HFF-Myc (cell line): ENCODE data around the gene AIFM2.

Source experiments
- DNase-seq: peaks from one replicate; pipeline ENCODE4 v3.0.0-alpha.2; 2011; ENCODE audit warnings: low read depth; ENCODE audit errors: extremely low read depth
- H3K4me3 ChIP-seq: replicated peaks from 2 replicates; pipeline ENCODE4 v1.5.1; 2011; ENCODE audit warnings: low read depth, mild to moderate bottlenecking, control low read depth, low read length
- TF ChIP-seq, protein P1 (sequence below): IDR thresholded peaks from 2 replicates; pipeline ENCODE4 v1.5.1; 2012; ENCODE audit warnings: mild to moderate bottlenecking, low read depth, low read length, control low read depth; ENCODE audit errors: missing control alignments

AIFM2 gene

DNA sequence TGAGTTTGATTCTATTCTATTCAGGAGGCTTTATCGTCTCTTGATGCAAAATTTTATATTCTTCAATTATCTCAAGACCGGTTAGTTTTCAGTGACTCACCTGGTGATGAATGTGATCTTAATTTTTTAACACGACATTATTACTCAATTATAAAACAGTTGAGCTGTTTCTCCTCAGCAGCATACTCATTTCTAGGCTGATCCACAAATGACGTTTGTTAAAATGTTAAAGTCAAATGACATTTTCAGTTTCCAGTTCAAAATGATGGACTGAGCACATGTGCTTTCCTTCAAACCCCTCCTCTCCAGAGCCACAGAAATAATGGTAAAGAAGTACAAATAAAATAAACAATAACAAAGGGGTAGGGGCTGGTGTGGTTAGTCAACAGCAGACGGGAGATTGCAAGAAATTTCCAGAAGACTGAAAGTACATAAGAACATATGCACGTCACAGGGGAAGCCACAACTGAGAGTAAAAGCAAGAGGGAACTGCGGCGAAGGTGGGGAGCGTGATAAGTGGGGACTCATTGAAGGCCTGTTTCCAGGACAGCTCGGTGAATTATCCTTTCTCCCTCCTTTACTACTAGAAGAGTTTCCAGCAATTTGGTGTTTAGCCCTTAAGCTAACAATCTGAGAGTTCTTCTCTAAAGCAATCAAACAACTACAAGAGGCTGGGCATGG lies 69.1 kb downstream of the AIFM2 start:
- TF ChIP-seq, protein P1, sequence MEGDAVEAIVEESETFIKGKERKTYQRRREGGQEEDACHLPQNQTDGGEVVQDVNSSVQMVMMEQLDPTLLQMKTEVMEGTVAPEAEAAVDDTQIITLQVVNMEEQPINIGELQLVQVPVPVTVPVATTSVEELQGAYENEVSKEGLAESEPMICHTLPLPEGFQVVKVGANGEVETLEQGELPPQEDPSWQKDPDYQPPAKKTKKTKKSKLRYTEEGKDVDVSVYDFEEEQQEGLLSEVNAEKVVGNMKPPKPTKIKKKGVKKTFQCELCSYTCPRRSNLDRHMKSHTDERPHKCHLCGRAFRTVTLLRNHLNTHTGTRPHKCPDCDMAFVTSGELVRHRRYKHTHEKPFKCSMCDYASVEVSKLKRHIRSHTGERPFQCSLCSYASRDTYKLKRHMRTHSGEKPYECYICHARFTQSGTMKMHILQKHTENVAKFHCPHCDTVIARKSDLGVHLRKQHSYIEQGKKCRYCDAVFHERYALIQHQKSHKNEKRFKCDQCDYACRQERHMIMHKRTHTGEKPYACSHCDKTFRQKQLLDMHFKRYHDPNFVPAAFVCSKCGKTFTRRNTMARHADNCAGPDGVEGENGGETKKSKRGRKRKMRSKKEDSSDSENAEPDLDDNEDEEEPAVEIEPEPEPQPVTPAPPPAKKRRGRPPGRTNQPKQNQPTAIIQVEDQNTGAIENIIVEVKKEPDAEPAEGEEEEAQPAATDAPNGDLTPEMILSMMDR, result no peak
- H3K4me3 ChIP-seq, result no peak overlapping the region
- no peak for DNase-seq
